Activated naive CD8-positive, alpha-beta T cell treated with anti-CD3 and anti-CD28 coated beads, Interleukin-2, amount 10 ng/mL, durations not matched to agents 7 days and 5 days (primary cell): ENCODE results near the gene GALNT3. TPM values are rescaled to one million over a fixed set of nuclear protein-coding genes. Genes with fewer than 3 reads are reported as not detected.
A peak's percentile ranks its signal among the peaks of the same experiment; 100 is the strongest.

Experiments
- ATAC-seq: fragments of 150-1000 bp; cut with Tn5 transposase; one replicate; pipeline ENCODE4 v1.10.0; 2021; ENCODE audit warnings: low read depth, moderate library complexity
- POLR2A ChIA-PET: fragments of 350-600 bp; sonication (Branson Sonifier 250); formaldehyde crosslinking; loops from one replicate; lab custom pipeline; 2021; ENCODE audit warnings: antibody characterized with exemption; lab: Charles Lee
- DNase-seq: peaks from one replicate; pipeline ENCODE4 v3.0.0; 2021
- H3K27ac Mint-ChIP-seq: one replicate; pipeline ENCODE4 v1.8.0; 2022; ENCODE audit warnings: mild to moderate bottlenecking, mixed read lengths
- H3K27me3 Mint-ChIP-seq: one replicate; pipeline ENCODE4 v1.8.0; 2022; ENCODE audit warnings: mild to moderate bottlenecking, moderate library complexity, mixed read lengths
- H3K36me3 Mint-ChIP-seq: one replicate; pipeline ENCODE4 v1.8.0; 2021; ENCODE audit warnings: mild to moderate bottlenecking, mixed read lengths
- H3K4me1 Mint-ChIP-seq: one replicate; pipeline ENCODE4 v1.8.0; 2021; ENCODE audit warnings: mixed read lengths
- H3K4me3 Mint-ChIP-seq: one replicate; pipeline ENCODE4 v1.8.0; 2022; ENCODE audit warnings: mild to moderate bottlenecking, moderate library complexity, mixed read lengths
- H3K9me3 Mint-ChIP-seq: one replicate; pipeline ENCODE4 v1.8.0; 2021; ENCODE audit warnings: mixed read lengths
- total RNA-seq, 2 experiments: library from RNA; stranded (reverse); gene quantifications; one replicate each; pipeline ENCODE4 v1.2.3, GENCODE V29; 2021

GALNT3 gene
- total RNA-seq, result 1 to 10 TPM; 4.7 to 5.0 TPM

- H3K4me1 Mint-ChIP-seq, result peaks cover 32% of the 10 kb centered on the region
- peak within 1 kb of the TSS; percentile 96 for H3K27ac Mint-ChIP-seq
- DNase-seq, result peak; percentile 67
- peaks cover 10% of the 10 kb centered on the region for H3K36me3 Mint-ChIP-seq
- H3K27me3 Mint-ChIP-seq, result peaks cover 32% of the 10 kb centered on the region
- peak; percentile 53 for ATAC-seq
- H3K4me3 Mint-ChIP-seq, result peak within 1 kb of the TSS; percentile 95
- POLR2A ChIA-PET, result no interaction called here
- H3K9me3 Mint-ChIP-seq, result no peaks in the 10 kb centered on the region
These were observed at the start of gene GALNT3 for GRCh38 chr2:165793779-165794535. TSS of gene GALNT3 (minus strand) at chr2:165794247. CDS start at chr2:165770700, 23,547 bp downstream.

- Mint-ChIP-seq H3K27me3 (peaks cover 2% of the 10 kb centered on the region), H3K4me3 (no peak overlapping the region), H3K9me3 (no peaks in the 10 kb centered on the region), H3K36me3 (no peaks in the 10 kb centered on the region), H3K4me1 (no peaks in the 10 kb centered on the region), H3K27ac (no peak overlapping the region)
- POLR2A ChIA-PET, result no interaction called here
- DNase-seq (no peak), ATAC-seq (no peak)
These were observed 49.3 kb upstream of the GALNT3 start for GRCh38 chr2:165843351-165843750.

GRCh38 chr2:165840333-165840958 lies 46.4 kb upstream of the GALNT3 start:
- POLR2A ChIA-PET, result no interaction called here
- H3K4me1 Mint-ChIP-seq, result no peaks in the 10 kb centered on the region
- H3K27ac Mint-ChIP-seq, result no peak overlapping the region
- DNase-seq, result no peak
- no peaks in the 10 kb centered on the region for H3K36me3 Mint-ChIP-seq
- H3K9me3 Mint-ChIP-seq, result no peaks in the 10 kb centered on the region
- no peak overlapping the region for H3K4me3 Mint-ChIP-seq
- H3K27me3 Mint-ChIP-seq, result peaks cover 2% of the 10 kb centered on the region
- no peak for ATAC-seq

GRCh38 chr2:165839610-165840009 lies 45.6 kb upstream of the GALNT3 start:
- Mint-ChIP-seq H3K27ac (no peak overlapping the region), H3K4me3 (no peak overlapping the region), H3K9me3 (no peaks in the 10 kb centered on the region), H3K36me3 (no peaks in the 10 kb centered on the region), H3K27me3 (peaks cover 7% of the 10 kb centered on the region), H3K4me1 (no peaks in the 10 kb centered on the region)
- ATAC-seq (no peak), DNase-seq (no peak)
- POLR2A ChIA-PET, result no interaction called here

- ATAC-seq (no peak), DNase-seq (no peak)
- Mint-ChIP-seq H3K36me3 (no peaks in the 10 kb centered on the region), H3K9me3 (no peaks in the 10 kb centered on the region), H3K4me3 (no peak overlapping the region), H3K27me3 (peaks cover 7% of the 10 kb centered on the region), H3K4me1 (no peaks in the 10 kb centered on the region), H3K27ac (no peak overlapping the region)
- POLR2A ChIA-PET, result no interaction called here
These were observed 43.1 kb upstream of the GALNT3 start for GRCh38 chr2:165837122-165837521.

- DNase-seq (no peak), ATAC-seq (no peak)
- peaks cover 7% of the 10 kb centered on the region for H3K27me3 Mint-ChIP-seq
- H3K9me3 Mint-ChIP-seq, result no peaks in the 10 kb centered on the region
- POLR2A ChIA-PET, result no interaction called here
- no peaks in the 10 kb centered on the region for H3K4me1 Mint-ChIP-seq
- no peak overlapping the region for H3K27ac Mint-ChIP-seq
- no peaks in the 10 kb centered on the region for H3K36me3 Mint-ChIP-seq
- no peak overlapping the region for H3K4me3 Mint-ChIP-seq
These were observed 41.3 kb upstream of the GALNT3 start for GRCh38 chr2:165835363-165835762.

- H3K9me3 Mint-ChIP-seq, result no peaks in the 10 kb centered on the region
- no peaks in the 10 kb centered on the region for H3K36me3 Mint-ChIP-seq
- ATAC-seq (no peak), DNase-seq (no peak)
- H3K4me1 Mint-ChIP-seq, result no peaks in the 10 kb centered on the region
- no peak overlapping the region for H3K27ac Mint-ChIP-seq
- no peak overlapping the region for H3K4me3 Mint-ChIP-seq
- peaks cover 5% of the 10 kb centered on the region for H3K27me3 Mint-ChIP-seq
- POLR2A ChIA-PET, result no interaction called here
These were observed 39.1 kb upstream of the GALNT3 start for GRCh38 chr2:165833156-165833555.

- peaks cover 21% of the 10 kb centered on the region for H3K27me3 Mint-ChIP-seq
- ATAC-seq (no peak), DNase-seq (no peak)
- no peak overlapping the region for H3K4me3 Mint-ChIP-seq
- no peaks in the 10 kb centered on the region for H3K36me3 Mint-ChIP-seq
- POLR2A ChIA-PET, result no interaction called here
- no peak overlapping the region for H3K27ac Mint-ChIP-seq
- no peaks in the 10 kb centered on the region for H3K4me1 Mint-ChIP-seq
- no peaks in the 10 kb centered on the region for H3K9me3 Mint-ChIP-seq
These were observed 33.9 kb upstream of the GALNT3 start for GRCh38 chr2:165827921-165828276.

GRCh38 chr2:165827016-165827920 lies 33.2 kb upstream of the GALNT3 start:
- ATAC-seq, result no peak
- Mint-ChIP-seq H3K27me3 (peaks cover 24% of the 10 kb centered on the region), H3K9me3 (no peaks in the 10 kb centered on the region), H3K4me1 (no peaks in the 10 kb centered on the region), H3K4me3 (no peak overlapping the region), H3K27ac (no peak overlapping the region), H3K36me3 (no peaks in the 10 kb centered on the region)
- no peak for DNase-seq
- POLR2A ChIA-PET, result no interaction called here

- Mint-ChIP-seq H3K36me3 (no peaks in the 10 kb centered on the region), H3K9me3 (no peaks in the 10 kb centered on the region), H3K4me1 (no peaks in the 10 kb centered on the region), H3K27ac (no peak overlapping the region), H3K27me3 (peaks cover 26% of the 10 kb centered on the region), H3K4me3 (no peak overlapping the region)
- POLR2A ChIA-PET, result no interaction called here
- DNase-seq (no peak), ATAC-seq (no peak)
These were observed 31.0 kb upstream of the GALNT3 start for GRCh38 chr2:165825041-165825440.

- Mint-ChIP-seq H3K4me1 (no peaks in the 10 kb centered on the region), H3K27me3 (peaks cover 22% of the 10 kb centered on the region), H3K36me3 (no peaks in the 10 kb centered on the region), H3K9me3 (no peaks in the 10 kb centered on the region), H3K4me3 (no peak overlapping the region), H3K27ac (no peak overlapping the region)
- POLR2A ChIA-PET, result no interaction called here
- ATAC-seq, result no peak
- no peak for DNase-seq
These were observed 26.2 kb upstream of the GALNT3 start for GRCh38 chr2:165820296-165820695.

- Mint-ChIP-seq H3K36me3 (no peaks in the 10 kb centered on the region), H3K4me1 (no peaks in the 10 kb centered on the region)
These were observed 24.9 kb upstream of the GALNT3 start for GRCh38 chr2:165818920-165819319.

GRCh38 chr2:165815299-165816141 lies 21.5 kb upstream of the GALNT3 start:
- Mint-ChIP-seq H3K27me3 (no peaks in the 10 kb centered on the region), H3K4me3 (no peak overlapping the region), H3K27ac (no peak overlapping the region), H3K9me3 (no peaks in the 10 kb centered on the region), H3K36me3 (no peaks in the 10 kb centered on the region), H3K4me1 (no peaks in the 10 kb centered on the region)
- DNase-seq (no peak), ATAC-seq (no peak)
- POLR2A ChIA-PET, result no interaction called here

More at GRCh38 chr2:165818920-165819319, 24.9 kb upstream of the GALNT3 start:
- peaks cover 10% of the 10 kb centered on the region for H3K27me3 Mint-ChIP-seq
- POLR2A ChIA-PET, result no interaction called here
- no peak overlapping the region for H3K4me3 Mint-ChIP-seq
- H3K9me3 Mint-ChIP-seq, result no peaks in the 10 kb centered on the region
- ATAC-seq, result no peak
- no peak for DNase-seq
- no peak overlapping the region for H3K27ac Mint-ChIP-seq
